ENCODE data around the gene RALGPS1.

The RALGPS1 gene

GRCh38 chr9:127078336-127078735 is 163.8 kb downstream of the RALGPS1 start:
- no peak for DNase-seq (ENCODE audit: low read depth in 3 of 3)

- DNase-seq (ENCODE audit: low read depth in 3 of 3), result no peak
Observed at GRCh38 chr9:127078988-127079387, 164.4 kb downstream of the RALGPS1 start.

- no peak for DNase-seq (ENCODE audit: low read depth in 3 of 3)
Observed at GRCh38 chr9:127079446-127080140, 165.0 kb downstream of the RALGPS1 start.

- DNase-seq (ENCODE audit: low read depth in 3 of 3), result no peak
Observed at GRCh38 chr9:127081250-127082185, 166.9 kb downstream of the RALGPS1 start.

- no peak for DNase-seq (ENCODE audit: low read depth in 3 of 3)
Observed at GRCh38 chr9:127083138-127083980, 168.8 kb downstream of the RALGPS1 start.

GRCh38 chr9:127084076-127085039 is 169.8 kb downstream of the RALGPS1 start:
- DNase-seq (ENCODE audit: low read depth in 3 of 3), result no peak

GRCh38 chr9:127085186-127085585 is 170.6 kb downstream of the RALGPS1 start:
- DNase-seq (ENCODE audit: low read depth in 3 of 3), result no peak

- no peak for DNase-seq (ENCODE audit: low read depth in 3 of 3)
Observed at GRCh38 chr9:127086771-127087170, 172.2 kb downstream of the RALGPS1 start.

- no peak for DNase-seq (ENCODE audit: low read depth in 3 of 3)
Observed at GRCh38 chr9:127087411-127087810, 172.8 kb downstream of the RALGPS1 start.

- DNase-seq (ENCODE audit: low read depth in 3 of 3), result no peak
Observed at GRCh38 chr9:127087836-127088235, 173.3 kb downstream of the RALGPS1 start.

GRCh38 chr9:127088724-127089615 is 174.4 kb downstream of the RALGPS1 start:
- no peak for DNase-seq (ENCODE audit: low read depth in 3 of 3)

- no peak for DNase-seq (ENCODE audit: low read depth in 3 of 3)
Observed at GRCh38 chr9:127089631-127090081, 175.1 kb downstream of the RALGPS1 start.

GRCh38 chr9:127090341-127090985 is 175.9 kb downstream of the RALGPS1 start:
- DNase-seq (ENCODE audit: low read depth in 3 of 3), result no peak

GRCh38 chr9:127091526-127091925 is 176.9 kb downstream of the RALGPS1 start:
- no peak for DNase-seq (ENCODE audit: low read depth in 3 of 3)

- no peak for DNase-seq (ENCODE audit: low read depth in 3 of 3)
Observed at GRCh38 chr9:127092041-127092608, 177.5 kb downstream of the RALGPS1 start.

- DNase-seq (ENCODE audit: low read depth in 3 of 3), result no peak
Observed at GRCh38 chr9:127093319-127094020, 178.9 kb downstream of the RALGPS1 start.

- no peak for DNase-seq (ENCODE audit: low read depth in 3 of 3)
Observed at GRCh38 chr9:127095411-127095810, 180.8 kb downstream of the RALGPS1 start.

- no peak for DNase-seq (ENCODE audit: low read depth in 3 of 3)
Observed at GRCh38 chr9:127096208-127096607, 181.6 kb downstream of the RALGPS1 start.
